ENCODE measurements around the gene HYOU1. TPM values are rescaled to one million over a fixed set of nuclear protein-coding genes. Genes with fewer than 3 reads are reported as not detected.
"Not testable (repeated sequence)": the region's sequence is repeated elsewhere in the genome, so short reads cannot be mapped to it uniquely, and the experiment has no call there.

The HYOU1 gene
- total RNA-seq, 1 donor from 2014 or later = 52.7 TPM

- DNase-seq = no peak
Observed at GRCh38 chr11:119087123-119087522, 30.1 kb upstream of the HYOU1 start.

GRCh38 chr11:119085437-119085847, 28.4 kb upstream of the HYOU1 start:
- no peak for DNase-seq

- DNase-seq = peak; percentile 97
Observed at GRCh38 chr11:119084663-119085436, 27.8 kb upstream of the HYOU1 start, which contains the start of gene HMBS. Gene HMBS, plus strand, starts transcription at chr11:119084881. Its CDS starts 153 bp downstream, at chr11:119085034.

- DNase-seq = no peak
Observed at GRCh38 chr11:119081682-119082260, 24.8 kb upstream of the HYOU1 start.

GRCh38 chr11:119078675-119079420, 21.8 kb upstream of the HYOU1 start:
- DNase-seq = no peak

- DNase-seq = no peak
Observed at GRCh38 chr11:119077839-119078238, 20.8 kb upstream of the HYOU1 start.

GRCh38 chr11:119067371-119068222, 10.6 kb upstream of the HYOU1 start, which contains the start of gene VPS11:
Gene VPS11, plus strand, starts transcription at chr11:119067818. Its CDS starts 6 bp downstream, at chr11:119067824.
- peak; percentile 98 for DNase-seq

- DNase-seq = no peak
Observed at GRCh38 chr11:119065369-119065768, 8.4 kb upstream of the HYOU1 start.

GRCh38 chr11:119062779-119063178, 5.8 kb upstream of the HYOU1 start:
- DNase-seq = no peak

- DNase-seq = no peak
Observed at GRCh38 chr11:119061256-119061655, 4.3 kb upstream of the HYOU1 start.

GRCh38 chr11:119059128-119059527, 2.1 kb upstream of the HYOU1 start:
- not testable (repeated sequence) for DNase-seq

GRCh38 chr11:119056421-119056999, 495 bp downstream of the HYOU1 start:
- DNase-seq = no peak

GRCh38 chr11:119055901-119056300, 1.1 kb downstream of the HYOU1 start:
- DNase-seq = no peak

- no peak for DNase-seq
Observed at GRCh38 chr11:119054418-119054817, 2.6 kb downstream of the HYOU1 start.

GRCh38 chr11:119052163-119052814, 4.7 kb downstream of the HYOU1 start:
- no peak for DNase-seq

- DNase-seq = no peak
Observed at GRCh38 chr11:119051440-119052162, 5.4 kb downstream of the HYOU1 start.

GRCh38 chr11:119049081-119049480, 7.9 kb downstream of the HYOU1 start:
- no peak for DNase-seq

GRCh38 chr11:119048644-119049043, 8.4 kb downstream of the HYOU1 start:
- DNase-seq = no peak

- no peak for DNase-seq
Observed at GRCh38 chr11:119047205-119047604, 9.8 kb downstream of the HYOU1 start.

- DNase-seq = no peak
Observed at GRCh38 chr11:119046489-119046888, 10.5 kb downstream of the HYOU1 start.
